HepG2 (cell line): ENCODE results near the gene MSI2. TPM values are rescaled to one million over a fixed set of nuclear protein-coding genes. Genes with fewer than 3 reads are reported as not detected.

Experiments
- ATAC-seq: fragments of 200-7000 bp; cut with Tn5 transposase; 3 replicates; pipeline ENCODE4 v1.9.1; 2020; ENCODE audit warnings: mild to moderate bottlenecking, moderate library complexity
- BruUV-seq: library from RNA; stranded (reverse); fragments of 400-500 nt; replicated peaks from 2 replicates; lab custom pipeline; 2021; lab: Mats Ljungman, UMichigan
- CTCF ChIA-PET: fragments of 300-600 bp; formaldehyde crosslinking; extraction: SDS; loops from one replicate; lab custom pipeline; 2021; ENCODE audit warnings: low total read pairs, inconsistent platforms, low intra/inter-chr PET ratio; lab: Yijun Ruan, JAX
- POLR2A ChIA-PET: fragments of 350-600 bp; sonication (Branson Sonifier 250); formaldehyde crosslinking; loops from one replicate; lab custom pipeline; 2020; ENCODE audit warnings: antibody characterized with exemption, inconsistent platforms; lab: Yijun Ruan, JAX
- DNase-seq: peaks from one replicate; pipeline ENCODE4 v3.0.0-alpha.2; 2015; ENCODE audit warnings: low spot score
- FAIRE-seq: peaks from 3 replicates; lab custom pipeline; 2011; peaks lifted over from hg19 to GRCh38; lab: Jason Lieb, UNC
- H2AFZ ChIP-seq: one replicate; pipeline ENCODE4 v1.6.1; 2011; ENCODE audit warnings: low read length, inconsistent platforms
- H3K27ac ChIP-seq: fragments of 300-600 bp; 3 replicates; pipeline ENCODE4 v1.8.0; 2011; ENCODE audit warnings: mixed run types, mild to moderate bottlenecking, mixed read lengths, low read length, inconsistent platforms; ENCODE audit not compliant: insufficient read depth; ENCODE audit errors: extremely low read length
- H3K27me3 ChIP-seq, 2 experiments: fragments of 200-600 bp in 1 of 2; 2 replicates in 1 of 2; 3 replicates in 1 of 2; pipeline versions ENCODE4 v1.6.0 to v1.8.0; 2011; ENCODE audit warnings: low read length in 2 of 2, mild to moderate bottlenecking in 2 of 2, moderate library complexity in 2 of 2, inconsistent platforms in 1 of 2; ENCODE audit not compliant: insufficient read depth in 2 of 2, control insufficient read depth in 1 of 2
- H3K36me3 ChIP-seq, 2 experiments: fragments of 200-600 bp in 1 of 2; replicated peaks in 1 of 2; 2 replicates in 1 of 2; 3 replicates in 1 of 2; pipeline versions ENCODE4 v1.5.1 to v1.8.0; 2011; ENCODE audit warnings: low read length in 2 of 2, inconsistent platforms in 1 of 2; ENCODE audit not compliant: insufficient read depth in 2 of 2, control insufficient read depth in 1 of 2
- H3K4me1 ChIP-seq: 2 replicates; pipeline ENCODE4 v1.5.1; 2012; ENCODE audit warnings: low read length, inconsistent platforms; ENCODE audit not compliant: insufficient read depth
- H3K4me2 ChIP-seq: 2 replicates; pipeline ENCODE4 v1.6.0; 2011; ENCODE audit warnings: low read depth, low read length, inconsistent platforms
- H3K4me3 ChIP-seq, 3 experiments: fragments of 200-600 bp in 1 of 3; sonication (generic), shearing (Covaris generic) in 1 of 3; replicated peaks in 1 of 3; 2 replicates each; pipeline ENCODE4 v1.5.1; 2011 to 2016; ENCODE audit warnings: low read length in 3 of 3, inconsistent platforms in 2 of 3, low read depth in 2 of 3, mild to moderate bottlenecking in 2 of 3, control low read depth in 1 of 3, mixed read lengths in 1 of 3; ENCODE audit not compliant: insufficient read depth in 1 of 3
- H3K79me2 ChIP-seq: one replicate; pipeline ENCODE4 v1.6.1; 2011; ENCODE audit warnings: low read length, inconsistent platforms; ENCODE audit not compliant: insufficient read depth
- H3K9ac ChIP-seq: 2 replicates; pipeline ENCODE4 v1.6.0; 2011; ENCODE audit warnings: mild to moderate bottlenecking, low read depth, low read length, inconsistent platforms; ENCODE audit not compliant: insufficient read depth
- H3K9me3 ChIP-seq: 2 replicates; pipeline ENCODE4 v1.5.1; 2012; ENCODE audit warnings: mild to moderate bottlenecking, low read length
- H4K20me1 ChIP-seq: 2 replicates; pipeline ENCODE4 v1.6.0; 2011; ENCODE audit warnings: inconsistent platforms, mild to moderate bottlenecking, low read length, moderate library complexity; ENCODE audit not compliant: insufficient read depth
- CBX2 ChIP-seq, 2 experiments: fragments of 200-600 bp in 1 of 2; sonication (generic); formaldehyde crosslinking in 1 of 2; IDR thresholded peaks; 2 replicates each; pipeline versions ENCODE4 v1.7.0 to v1.8.1; 2018 to 2022; ENCODE audit warnings: low read depth in 2 of 2, low read length in 1 of 2, mild to moderate bottlenecking in 1 of 2, missing genetic modification reagents in 1 of 2
- EP300 ChIP-seq, 3 experiments: sonication (generic) in 1 of 3; formaldehyde crosslinking in 1 of 3; IDR thresholded peaks; 2 replicates each; pipeline versions ENCODE4 v1.5.1 to v1.6.1; 2011 to 2020; ENCODE audit warnings: low read depth in 2 of 3, low read length in 2 of 3, borderline replicate concordance in 1 of 3, improper control_type of control experiment in 1 of 3, mild to moderate bottlenecking in 1 of 3, missing genetic modification reagents in 1 of 3, moderate library complexity in 1 of 3
- ERF ChIP-seq: IDR thresholded peaks from 2 replicates; pipeline ENCODE4 v1.6.1; 2018; ENCODE audit warnings: missing biosample characterization, missing genetic modification reagents
- FOXC1 ChIP-seq: sonication (generic); formaldehyde crosslinking; IDR thresholded peaks from 2 replicates; pipeline ENCODE4 v1.8.0; 2022; ENCODE audit warnings: mild to moderate bottlenecking, missing genetic modification reagents, borderline replicate concordance
- HDAC2 ChIP-seq: sonication (generic); formaldehyde crosslinking; IDR thresholded peaks from 2 replicates; pipeline ENCODE4 v1.4.0; 2020; ENCODE audit warnings: missing genetic modification reagents
- HMG20B ChIP-seq: conservative IDR thresholded peaks from 2 replicates; pipeline ENCODE4 v1.6.1; 2016; ENCODE audit warnings: missing genetic modification reagents, missing compliant biosample characterization
- PRMT3 ChIP-seq: sonication (generic); formaldehyde crosslinking; IDR thresholded peaks from 2 replicates; pipeline ENCODE4 v1.8.1; 2022; ENCODE audit warnings: low read depth, mild to moderate bottlenecking, moderate library complexity, missing genetic modification reagents, borderline replicate concordance
- SATB2 ChIP-seq: sonication (generic); formaldehyde crosslinking; IDR thresholded peaks from 2 replicates; pipeline ENCODE4 v1.5.0; 2020; ENCODE audit warnings: missing genetic modification reagents
- TARDBP ChIP-seq: sonication (generic); formaldehyde crosslinking; IDR thresholded peaks from 2 replicates; pipeline ENCODE4 v1.8.0; 2022; ENCODE audit warnings: mild to moderate bottlenecking, missing genetic modification reagents
- TOE1 ChIP-seq: sonication (generic); formaldehyde crosslinking; IDR thresholded peaks from 2 replicates; pipeline ENCODE4 v1.4.0; 2020; ENCODE audit warnings: mild to moderate bottlenecking, missing genetic modification reagents
- ZBTB3 ChIP-seq: sonication (generic); formaldehyde crosslinking; IDR thresholded peaks from 2 replicates; pipeline ENCODE4 v1.4.0; 2020; ENCODE audit warnings: low read depth, mild to moderate bottlenecking, moderate library complexity, missing genetic modification reagents, borderline replicate concordance
- ZFP1 ChIP-seq: IDR thresholded peaks from 2 replicates; pipeline ENCODE4 v1.6.1; 2016
- ZNF230 ChIP-seq: sonication (generic); formaldehyde crosslinking; IDR thresholded peaks from 2 replicates; pipeline ENCODE4 v1.4.0; 2020; ENCODE audit warnings: mild to moderate bottlenecking, missing genetic modification reagents
- ZNF253 ChIP-seq: sonication (generic); formaldehyde crosslinking; IDR thresholded peaks from 2 replicates; pipeline ENCODE4 v1.8.0; 2022; ENCODE audit warnings: mild to moderate bottlenecking, missing genetic modification reagents, borderline replicate concordance
- ZNF274 ChIP-seq: sonication (generic); formaldehyde crosslinking; IDR thresholded peaks from 2 replicates; pipeline ENCODE4 v1.5.1; 2020; ENCODE audit warnings: mild to moderate bottlenecking, missing genetic modification reagents
- ZNF460 ChIP-seq: sonication (generic); formaldehyde crosslinking; IDR thresholded peaks from 2 replicates; pipeline ENCODE4 v1.5.1; 2020; ENCODE audit warnings: missing genetic modification reagents, mild to moderate bottlenecking, borderline replicate concordance
- ZNF556 ChIP-seq: sonication (generic); formaldehyde crosslinking; IDR thresholded peaks from 2 replicates; pipeline ENCODE4 v1.4.0; 2020; ENCODE audit warnings: mild to moderate bottlenecking, missing genetic modification reagents, borderline replicate concordance
- ZNF564 ChIP-seq: sonication (generic); formaldehyde crosslinking; IDR thresholded peaks from 2 replicates; pipeline ENCODE4 v1.8.1; 2023; ENCODE audit warnings: mild to moderate bottlenecking, missing genetic modification reagents
- ZNF577 ChIP-seq: sonication (generic); formaldehyde crosslinking; IDR thresholded peaks from 2 replicates; pipeline ENCODE4 v1.4.0; 2020; ENCODE audit warnings: mild to moderate bottlenecking, low read depth, missing genetic modification reagents, borderline replicate concordance
- WGBS: methylation state at CpG from one replicate; pipeline ENCODE4 v1.1.6; 2017; ENCODE audit warnings: low lambda C conversion rate; 5-methylcytosine and 5-hydroxymethylcytosine counted together
- in situ Hi-C: cut with HindIII; loops from 2 replicates; pipeline ENCODE4 v1.10.0; 2017; ENCODE audit warnings: low pct_unique_long_range_greater_than_20kb; ENCODE audit not compliant: extremely low pct_ligation_motif_present
- intact Hi-C: fragments of 100-400 bp; cut with micrococcal nuclease; formaldehyde crosslinking; loops from one replicate; pipeline ENCODE4 v1.10.0; 2022; ENCODE audit not compliant: unreplicated experiment
- polyA plus RNA-seq, 8 experiments: library from polyadenylated mRNA; depleted of rRNA in 3 of 8; stranded (reverse) in 7 of 8; unstranded in 1 of 8; fragments of >200 nt; fragmentation: Illumina TruSeq in 4 of 8; extraction: Trizol in 4 of 8; gene quantifications; 2 replicates each; pipeline versions ENCODE4 v1.2.1 to v1.2.3, GENCODE V29; 2011 to 2016; ENCODE audit warnings: low read depth in 4 of 8, missing spikeins in 1 of 8, mixed read lengths in 1 of 8; ENCODE audit not compliant: insufficient read depth in 1 of 8
- total RNA-seq, 5 experiments: library from RNA; depleted of rRNA; stranded (reverse); fragments of >200 nt; fragmentation: Illumina TruSeq; extraction: Trizol; gene quantifications; 2 replicates each; pipeline ENCODE4 v1.2.3, GENCODE V29; 2016; ENCODE audit warnings: low read depth in 1 of 5
- TF ChIP-seq, protein P1 (sequence below): sonication (generic); formaldehyde crosslinking; IDR thresholded peaks from 2 replicates; pipeline ENCODE4 v1.4.0; 2020; ENCODE audit warnings: missing genetic modification reagents, borderline replicate concordance

MSI2 gene
- total and polyA plus RNA-seq, 2 of the 13 experiments (the other 11 are each of a cell fraction or from before 2014, with no cell fraction given), result 77.5 to 78.4 TPM

DNA sequence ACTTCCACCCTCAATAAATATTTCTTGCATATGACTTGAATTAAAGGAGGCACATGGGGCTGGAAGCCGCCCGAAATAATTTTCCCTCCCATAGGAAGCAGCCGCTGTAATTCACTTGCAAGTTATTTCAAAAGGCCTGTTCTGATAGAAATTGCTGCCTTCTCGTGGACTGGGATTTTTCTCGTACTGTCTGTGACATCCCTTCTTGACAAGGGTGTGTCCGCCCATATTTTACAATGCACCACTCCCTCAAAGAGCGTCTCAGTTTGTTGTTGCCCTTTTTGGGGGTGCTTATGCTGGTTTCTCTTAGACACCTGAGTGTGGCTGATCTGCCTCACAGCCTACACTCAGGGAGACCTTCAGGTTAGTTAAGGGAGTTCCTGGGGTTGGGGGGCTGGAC is 160.0 kb downstream of the MSI2 start (continued):
- no peak for TF ChIP-seq PRMT3 (CRISPR knock-in tag)

DNA sequence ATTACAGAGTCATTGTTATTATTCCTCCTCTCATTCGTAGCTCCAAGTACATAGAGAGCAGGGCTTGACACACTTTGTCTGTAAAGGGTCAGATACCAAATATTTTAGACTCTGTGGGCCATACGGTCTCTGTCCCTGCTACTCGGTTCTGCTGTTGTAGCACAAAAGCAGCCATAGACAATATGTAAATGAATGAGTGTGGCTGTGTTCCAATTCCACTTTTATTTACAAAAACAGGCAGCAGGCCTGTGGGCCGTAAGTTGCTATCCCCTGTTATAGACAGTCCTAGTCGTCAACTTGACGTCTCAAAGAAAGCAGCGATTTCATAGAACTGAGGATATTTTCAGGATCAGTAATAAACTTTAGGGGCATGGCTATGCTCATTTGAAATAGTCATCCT is 161.6 kb downstream of the MSI2 start:
- in situ Hi-C loops (no loop called here), intact Hi-C loops (no loop called here)
- POLR2A ChIA-PET, result no interaction called here
- no peak for TF ChIP-seq ZNF577 (CRISPR knock-in tag)
- no peak for TF ChIP-seq ZBTB3 (CRISPR knock-in tag)
- TF ChIP-seq EP300 (IDR thresholded peaks at IDR 0.05; ENCODE audit: low read depth in 2 of 2, low read length in 2 of 2), result no peak
- TF ChIP-seq EP300 (CRISPR knock-in tag; IDR thresholded peaks at IDR 0.05; ENCODE audit: borderline replicate concordance), result no peak
- no peak for TF ChIP-seq ZNF274 (CRISPR knock-in tag)
- TF ChIP-seq ZFP1 (CRISPR knock-in tag), result no peak
- no peak for TF ChIP-seq TOE1 (CRISPR knock-in tag)
- TF ChIP-seq TARDBP, result no peak
- TF ChIP-seq SATB2 (CRISPR knock-in tag), result no peak
- TF ChIP-seq, protein P1, sequence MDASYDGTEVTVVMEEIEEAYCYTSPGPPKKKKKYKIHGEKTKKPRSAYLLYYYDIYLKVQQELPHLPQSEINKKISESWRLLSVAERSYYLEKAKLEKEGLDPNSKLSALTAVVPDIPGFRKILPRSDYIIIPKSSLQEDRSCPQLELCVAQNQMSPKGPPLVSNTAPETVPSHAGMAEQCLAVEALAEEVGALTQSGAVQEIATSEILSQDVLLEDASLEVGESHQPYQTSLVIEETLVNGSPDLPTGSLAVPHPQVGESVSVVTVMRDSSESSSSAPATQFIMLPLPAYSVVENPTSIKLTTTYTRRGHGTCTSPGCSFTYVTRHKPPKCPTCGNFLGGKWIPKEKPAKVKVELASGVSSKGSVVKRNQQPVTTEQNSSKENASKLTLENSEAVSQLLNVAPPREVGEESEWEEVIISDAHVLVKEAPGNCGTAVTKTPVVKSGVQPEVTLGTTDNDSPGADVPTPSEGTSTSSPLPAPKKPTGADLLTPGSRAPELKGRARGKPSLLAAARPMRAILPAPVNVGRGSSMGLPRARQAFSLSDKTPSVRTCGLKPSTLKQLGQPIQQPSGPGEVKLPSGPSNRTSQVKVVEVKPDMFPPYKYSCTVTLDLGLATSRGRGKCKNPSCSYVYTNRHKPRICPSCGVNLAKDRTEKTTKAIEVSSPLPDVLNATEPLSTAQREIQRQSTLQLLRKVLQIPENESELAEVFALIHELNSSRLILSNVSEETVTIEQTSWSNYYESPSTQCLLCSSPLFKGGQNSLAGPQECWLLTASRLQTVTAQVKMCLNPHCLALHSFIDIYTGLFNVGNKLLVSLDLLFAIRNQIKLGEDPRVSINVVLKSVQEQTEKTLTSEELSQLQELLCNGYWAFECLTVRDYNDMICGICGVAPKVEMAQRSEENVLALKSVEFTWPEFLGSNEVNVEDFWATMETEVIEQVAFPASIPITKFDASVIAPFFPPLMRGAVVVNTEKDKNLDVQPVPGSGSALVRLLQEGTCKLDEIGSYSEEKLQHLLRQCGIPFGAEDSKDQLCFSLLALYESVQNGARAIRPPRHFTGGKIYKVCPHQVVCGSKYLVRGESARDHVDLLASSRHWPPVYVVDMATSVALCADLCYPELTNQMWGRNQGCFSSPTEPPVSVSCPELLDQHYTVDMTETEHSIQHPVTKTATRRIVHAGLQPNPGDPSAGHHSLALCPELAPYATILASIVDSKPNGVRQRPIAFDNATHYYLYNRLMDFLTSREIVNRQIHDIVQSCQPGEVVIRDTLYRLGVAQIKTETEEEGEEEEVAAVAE, result no peak
- no peak for TF ChIP-seq ZNF564 (CRISPR knock-in tag)
- TF ChIP-seq ZNF556, result no peak
- TF ChIP-seq ZNF253 (CRISPR knock-in tag), result no peak
- no peak for TF ChIP-seq HDAC2 (CRISPR knock-in tag)
- no peak for TF ChIP-seq HMG20B
- TF ChIP-seq ERF (CRISPR knock-in tag), result no peak
- TF ChIP-seq CBX2 (IDR thresholded peaks at IDR 0.05; ENCODE audit: low read depth, low read length), result no peak
- no peak for TF ChIP-seq CBX2 (CRISPR knock-in tag; IDR thresholded peaks at IDR 0.05; ENCODE audit: low read depth)
- TF ChIP-seq FOXC1 (CRISPR knock-in tag), result no peak
- no peak for TF ChIP-seq ZNF460
- no peak for TF ChIP-seq ZNF230 (CRISPR knock-in tag)
- FAIRE-seq (no peak), ATAC-seq (no peak), DNase-seq (no peak)
- BruUV-seq, result no TSS peak
- CTCF ChIA-PET, result no interaction called here
- Histone ChIP-seq H2AFZ (no peak overlapping the region), H3K27me3 (no peaks in the 10 kb centered on the region), H3K9me3 (no peaks in the 10 kb centered on the region), H3K4me1 (peaks cover 51% of the 10 kb centered on the region), H3K9ac (no peak overlapping the region), H4K20me1 (no peaks in the 10 kb centered on the region), H3K4me3 (no peak overlapping the region), H3K79me2 (peaks cover 46% of the 10 kb centered on the region), H3K36me3 (peaks cover 7 to 14% of the 10 kb centered on the region in 2 experiments; a peak in 4 of 5 replicates), H3K27ac (no peak overlapping the region), H3K4me2 (no peak overlapping the region)
- WGBS, result over 99% methylated on average over 7 of the region's 7 CpGs
